Stomach (tissue), 9 donors: Measurements from ENCODE around the gene ARSJ. TPM values are rescaled to one million over a fixed set of nuclear protein-coding genes. Genes with fewer than 3 reads are reported as not detected.

Source experiments
- DNase-seq, 2 donors: peaks; one replicate each; pipeline versions ENCODE4 v3.0.0 to v3.0.0-alpha.2; 2013 to 2019
- H3K27ac ChIP-seq, 5 donors: fragments of 200-600 bp in 4 of 5; sonication (generic) in 4 of 5; one replicate each; pipeline ENCODE4 v1.5.1; 2013 to 2019; ENCODE audit warnings: mild to moderate bottlenecking in 1 of 5, moderate library complexity in 1 of 5
- H3K27me3 ChIP-seq, 3 donors: fragments of 200-600 bp; sonication (generic); one replicate each; pipeline ENCODE4 v1.5.1; 2017 to 2019; ENCODE audit warnings: mixed run types in 1 of 3
- H3K36me3 ChIP-seq, 4 donors: fragments of 200-600 bp; sonication (generic); 1 replicate in 3 of 4; 2 replicates in 1 of 4; pipeline ENCODE4 v1.5.1; 2016 to 2019
- H3K4me1 ChIP-seq, 4 donors: fragments of 200-600 bp; sonication (generic); one replicate each; pipeline ENCODE4 v1.5.1; 2016 to 2019
- H3K4me3 ChIP-seq, 4 donors: fragments of 200-600 bp; sonication (generic) in 3 of 4; one replicate each; pipeline ENCODE4 v1.5.1; 2016 to 2019; ENCODE audit warnings: mild to moderate bottlenecking in 1 of 4
- H3K9me3 ChIP-seq, 4 donors: fragments of 200-600 bp; sonication (generic); one replicate each; pipeline ENCODE4 v1.5.1; 2016 to 2019
- CTCF ChIP-seq, 7 experiments: fragments of 450-650 bp in 4 of 7; fragments of 200-600 bp in 3 of 7; sonication (generic) in 3 of 7; IDR thresholded peaks; one replicate each; pipeline ENCODE4 v1.5.1; 2016 to 2019; ENCODE audit warnings: antibody characterized with exemption in 7 of 7, control low read depth in 2 of 7, mild to moderate bottlenecking in 1 of 7
- EP300 ChIP-seq: sonication (generic); formaldehyde crosslinking; IDR thresholded peaks from one replicate; pipeline ENCODE4 v1.6.1; 2017; ENCODE audit warnings: antibody characterized with exemption
- POLR2A ChIP-seq, 4 donors: fragments of 450-650 bp; IDR thresholded peaks; one replicate each; pipeline ENCODE4 v1.6.1; 2016; ENCODE audit warnings: antibody characterized with exemption in 4 of 4, control low read depth in 2 of 4, mild to moderate bottlenecking in 1 of 4, moderate library complexity in 1 of 4
- POLR2AphosphoS5 ChIP-seq, 3 donors: sonication (generic); formaldehyde crosslinking; IDR thresholded peaks; one replicate each; pipeline ENCODE4 v1.6.1; 2016; ENCODE audit warnings: antibody characterized with exemption in 3 of 3
- WGBS, 5 donors: extraction: QIAGEN DNeasy Blood & Tissue Kit in 3 of 5; methylation state at CpG; one replicate each; pipeline versions ENCODE4 v1.1.5 to v1.1.7; 2013 to 2018; 5-methylcytosine and 5-hydroxymethylcytosine counted together
- intact Hi-C: fragments of 100-400 bp; cut with DNase I; formaldehyde crosslinking; loops from one replicate; pipeline ENCODE4 v1.15.1; 2023; ENCODE audit warnings: low total_unique reads
- polyA plus RNA-seq, 3 donors: library from polyadenylated mRNA; stranded (reverse); fragments of 200-250 nt; gene quantifications; one replicate each; pipeline ENCODE4 v1.2.3, GENCODE V29; 2013
- total RNA-seq, 5 donors: library from RNA; depleted of rRNA; stranded (reverse); fragments of >200 nt; gene quantifications; one replicate each; pipeline versions ENCODE4 v1.1.0 to v1.2.3, GENCODE V29; 2014 to 2016
- donor health status: healthy with polysubstance abuse.
- donor health status: Bipolar disorder and iron deficiency.
- donor health status: healthy.

Gene ARSJ
- total and polyA plus RNA-seq, 8 donors, result 0.92 to 23.3 (median 5.6) TPM

DNA sequence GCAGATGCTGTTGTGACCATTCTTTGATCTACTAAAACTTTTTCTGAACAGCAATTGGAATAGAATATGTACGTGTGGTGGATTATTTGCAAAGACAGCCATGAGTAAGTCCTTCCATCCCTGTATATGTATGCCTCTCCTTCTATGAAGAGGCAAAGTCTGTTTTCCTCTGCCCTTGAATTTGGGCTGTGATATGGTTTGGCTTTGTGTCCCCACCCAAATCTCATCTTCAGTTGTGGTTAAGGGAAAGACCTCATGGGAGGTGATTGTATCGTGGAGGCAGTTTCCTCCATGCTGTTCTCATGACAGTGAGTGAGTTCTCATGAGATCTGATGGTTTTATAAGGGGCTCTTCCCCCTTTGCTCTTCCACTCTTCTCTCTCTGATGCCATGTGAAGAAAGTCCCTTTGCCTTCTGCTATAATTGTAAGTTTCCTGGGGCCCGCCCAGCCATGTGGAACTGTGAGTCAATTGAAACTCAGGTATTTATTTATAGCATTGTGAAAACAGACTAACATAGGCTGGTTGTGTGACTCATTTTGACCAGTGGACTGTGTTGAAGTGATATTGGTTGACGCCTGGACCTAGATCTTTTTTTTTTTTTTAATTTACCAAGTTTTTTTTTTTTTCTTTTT lies 109.6 kb downstream of the ARSJ start:
- 70 to 87% (median 84%) methylated on average over 4 of the region's 4 CpGs for WGBS, 5 donors
- DNase-seq, result peak in 1 of 2 donors; percentile 30
- Histone ChIP-seq H3K4me1 (no peaks in the 10 kb centered on the region), H3K27ac (no peak overlapping the region), H3K9me3 (no peaks in the 10 kb centered on the region), H3K27me3 (no peaks in the 10 kb centered on the region), H3K4me3 (no peak overlapping the region), H3K36me3 (no peaks in the 10 kb centered on the region)
- no peak for TF ChIP-seq EP300
- TF ChIP-seq CTCF (IDR thresholded peaks at IDR 0.05), result no peak
- TF ChIP-seq POLR2AphosphoS5 (IDR thresholded peaks at IDR 0.05), result no peak
- TF ChIP-seq POLR2A (IDR thresholded peaks at IDR 0.05), result no peak
- intact Hi-C loops, result no loop called here

DNA sequence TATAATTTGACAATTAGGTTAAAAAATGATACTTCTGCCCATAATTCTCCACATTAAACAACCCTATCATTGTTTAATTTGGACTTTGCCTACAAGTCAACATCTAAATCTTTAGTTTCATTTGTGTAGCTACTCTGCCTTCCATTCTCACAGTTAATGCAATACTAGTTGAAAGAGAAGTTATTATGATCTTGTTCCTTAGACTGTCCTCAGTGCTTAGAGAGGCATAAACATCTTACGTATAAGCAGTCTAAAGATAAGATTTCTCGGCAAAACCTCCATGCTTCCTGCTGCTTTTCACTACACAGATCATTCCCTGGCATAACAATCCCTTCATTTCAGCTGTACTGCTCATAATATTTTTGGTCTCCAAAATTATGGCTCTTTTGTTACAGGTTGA lies 112.8 kb downstream of the ARSJ start:
- no peak for DNase-seq
- Histone ChIP-seq H3K4me1 (no peaks in the 10 kb centered on the region), H3K9me3 (no peaks in the 10 kb centered on the region), H3K27ac (no peak overlapping the region), H3K27me3 (no peaks in the 10 kb centered on the region), H3K36me3 (no peaks in the 10 kb centered on the region), H3K4me3 (no peak overlapping the region)
- WGBS, 5 donors, result 32 to 58% (median 33%) methylated on average over 2 of the region's 2 CpGs
- intact Hi-C loops, result no loop called here
- TF ChIP-seq EP300 (no peak), POLR2AphosphoS5 (IDR thresholded peaks at IDR 0.05) (no peak), CTCF (IDR thresholded peaks at IDR 0.05) (no peak), POLR2A (IDR thresholded peaks at IDR 0.05) (no peak)

DNA sequence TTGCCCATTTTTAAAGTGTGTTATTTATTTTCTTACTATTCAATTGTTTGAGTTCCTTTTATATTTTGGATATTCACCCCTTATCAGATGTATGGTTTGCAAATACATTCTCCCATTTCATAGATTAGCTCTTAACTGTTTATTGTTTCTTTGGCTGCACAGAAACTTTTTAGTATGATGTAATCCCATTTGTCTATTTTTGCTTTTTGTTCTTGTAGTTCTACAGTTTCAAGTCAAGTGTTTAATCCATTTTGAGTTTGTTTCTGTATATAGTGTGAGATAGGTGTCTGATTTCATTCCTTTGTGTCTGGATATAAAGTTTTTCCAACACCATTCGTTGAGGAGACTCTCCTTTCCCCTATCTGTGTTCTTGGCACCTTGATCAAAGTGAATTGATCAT lies 120.5 kb downstream of the ARSJ start:
- H3K9me3 ChIP-seq, result no peaks in the 10 kb centered on the region
- TF ChIP-seq POLR2AphosphoS5 (IDR thresholded peaks at IDR 0.05), result no peak
- TF ChIP-seq CTCF (IDR thresholded peaks at IDR 0.05), result no peak
- no peak for TF ChIP-seq POLR2A (IDR thresholded peaks at IDR 0.05)
- no peak for TF ChIP-seq EP300
- no peaks in the 10 kb centered on the region for H3K36me3 ChIP-seq
- H3K4me1 ChIP-seq, result no peaks in the 10 kb centered on the region
- no peaks in the 10 kb centered on the region for H3K27me3 ChIP-seq
- H3K27ac ChIP-seq, result no peak overlapping the region
- H3K4me3 ChIP-seq, result no peak overlapping the region
- intact Hi-C loops, result no loop called here
- DNase-seq, result no peak
- 25 to 58% (median 42%) methylated on average over 1 of the region's 1 CpG for WGBS, 5 donors

- intact Hi-C loops, result no loop called here
- DNase-seq, result no peak
- H3K27me3 ChIP-seq, result no peaks in the 10 kb centered on the region
- TF ChIP-seq POLR2A (IDR thresholded peaks at IDR 0.05) (no peak), CTCF (IDR thresholded peaks at IDR 0.05) (no peak), EP300 (no peak), POLR2AphosphoS5 (IDR thresholded peaks at IDR 0.05) (no peak)
- no peak overlapping the region for H3K27ac ChIP-seq
- 78 to 99% (median 79%) methylated on average over 4 to 5 of the region's 5 CpGs for WGBS, 5 donors
- no peaks in the 10 kb centered on the region for H3K9me3 ChIP-seq
- H3K4me1 ChIP-seq, result no peaks in the 10 kb centered on the region
- no peaks in the 10 kb centered on the region for H3K36me3 ChIP-seq
- H3K4me3 ChIP-seq, result no peak overlapping the region
Measured at GRCh38 chr4:113851816-113852215, 127.6 kb downstream of the ARSJ start.

Other genes starting within 250 kb of the ARSJ start
- 100 to 1,000 TPM in 3 of 5 donors, 10 to 100 TPM in 2; 57.8 to 155 (median 123) TPM for gene CAMK2D, start 217.9 kb downstream of the ARSJ start, total RNA-seq
- 10 to 100 TPM in 2 of 3 donors, 1 to 10 TPM in 1; 8.8 to 23.2 (median 11.4) TPM for gene CAMK2D, start 217.9 kb downstream of the ARSJ start, polyA plus RNA-seq